Measurements from ENCODE around the gene TIMM13.
"Not testable (repeated sequence)": the region's sequence is repeated elsewhere in the genome, so short reads cannot be mapped to it uniquely, and the experiment has no call there.

Gene TIMM13

GRCh38 chr19:2398735-2399305 is 28.6 kb downstream of the TIMM13 start:
- H3K4me3 ChIP-seq (replicated peaks; ENCODE audit: low read depth, low read length) = no peak overlapping the region
- no peaks in the 10 kb centered on the region for H3K36me3 ChIP-seq (ENCODE audit: control insufficient read depth, insufficient read depth, low read length)
- TF ChIP-seq CTCF (IDR thresholded peaks at IDR 0.05; ENCODE audit: insufficient read depth, low read length, poor library complexity, severe bottlenecking) = no peak
- no peaks in the 10 kb centered on the region for H3K27me3 ChIP-seq (replicated peaks; ENCODE audit: control insufficient read depth, insufficient read depth, low read length)
- no peak for DNase-seq (ENCODE audit: extremely low read depth, insufficient read length)

GRCh38 chr19:2397173-2397572 is 30.2 kb downstream of the TIMM13 start:
- H3K4me3 ChIP-seq (replicated peaks; ENCODE audit: low read depth, low read length); H3K36me3 ChIP-seq (ENCODE audit: control insufficient read depth, insufficient read depth, low read length); DNase-seq (ENCODE audit: extremely low read depth, insufficient read length); H3K27me3 ChIP-seq (replicated peaks; ENCODE audit: control insufficient read depth, insufficient read depth, low read length): not testable (repeated sequence)

GRCh38 chr19:2395293-2395829 is 32.0 kb downstream of the TIMM13 start:
- not testable (repeated sequence) for H3K36me3 ChIP-seq (ENCODE audit: control insufficient read depth, insufficient read depth, low read length); H3K27me3 ChIP-seq (replicated peaks; ENCODE audit: control insufficient read depth, insufficient read depth, low read length); H3K4me3 ChIP-seq (replicated peaks; ENCODE audit: low read depth, low read length); DNase-seq (ENCODE audit: extremely low read depth, insufficient read length)

- DNase-seq (ENCODE audit: extremely low read depth, insufficient read length) = no peak
Observed at GRCh38 chr19:2394442-2395292, 32.7 kb downstream of the TIMM13 start.

GRCh38 chr19:2394054-2394441 is 33.3 kb downstream of the TIMM13 start:
- DNase-seq (ENCODE audit: extremely low read depth, insufficient read length) = no peak
- no peak for TF ChIP-seq CTCF (IDR thresholded peaks at IDR 0.05; ENCODE audit: insufficient read depth, low read length, poor library complexity, severe bottlenecking)
- Histone ChIP-seq H3K27me3 (replicated peaks; ENCODE audit: control insufficient read depth, insufficient read depth, low read length) (no peaks in the 10 kb centered on the region), H3K36me3 (ENCODE audit: control insufficient read depth, insufficient read depth, low read length) (no peaks in the 10 kb centered on the region), H3K4me3 (replicated peaks; ENCODE audit: low read depth, low read length) (peak overlapping the region; percentile 47)

More at GRCh38 chr19:2394442-2395292, 32.7 kb downstream of the TIMM13 start:
- TF ChIP-seq CTCF (IDR thresholded peaks at IDR 0.05; ENCODE audit: insufficient read depth, low read length, poor library complexity, severe bottlenecking) = no peak
- H3K4me3 ChIP-seq (replicated peaks; ENCODE audit: low read depth, low read length) = peak overlapping the region; percentile 47
- no peaks in the 10 kb centered on the region for H3K27me3 ChIP-seq (replicated peaks; ENCODE audit: control insufficient read depth, insufficient read depth, low read length)
- no peaks in the 10 kb centered on the region for H3K36me3 ChIP-seq (ENCODE audit: control insufficient read depth, insufficient read depth, low read length)

GRCh38 chr19:2392899-2393298 is 34.5 kb downstream of the TIMM13 start:
- not testable (repeated sequence) for DNase-seq (ENCODE audit: extremely low read depth, insufficient read length); H3K4me3 ChIP-seq (replicated peaks; ENCODE audit: low read depth, low read length); H3K27me3 ChIP-seq (replicated peaks; ENCODE audit: control insufficient read depth, insufficient read depth, low read length); H3K36me3 ChIP-seq (ENCODE audit: control insufficient read depth, insufficient read depth, low read length)

- Histone ChIP-seq H3K4me3 (replicated peaks; ENCODE audit: low read depth, low read length) (no peak overlapping the region), H3K36me3 (ENCODE audit: control insufficient read depth, insufficient read depth, low read length) (no peaks in the 10 kb centered on the region), H3K27me3 (replicated peaks; ENCODE audit: control insufficient read depth, insufficient read depth, low read length) (no peaks in the 10 kb centered on the region)
- TF ChIP-seq CTCF (IDR thresholded peaks at IDR 0.05; ENCODE audit: insufficient read depth, low read length, poor library complexity, severe bottlenecking) = no peak
- no peak for DNase-seq (ENCODE audit: extremely low read depth, insufficient read length)
Observed at GRCh38 chr19:2392366-2392765, 35.0 kb downstream of the TIMM13 start.

All from GM06990 (cell line).